Fibroblast of skin of right quadriceps (primary cell): Measurements from ENCODE around the gene GALNTL6.

Source experiments
- DNase-seq: peaks from one replicate; pipeline ENCODE4 v3.0.0-alpha.2; 2013

The GALNTL6 gene

GRCh38 chr4:171812665-171813525, at the start of gene GALNTL6:
Gene GALNTL6 (plus strand): TSS chr4:171813404.
- DNase-seq, result peak; percentile 56

DNA sequence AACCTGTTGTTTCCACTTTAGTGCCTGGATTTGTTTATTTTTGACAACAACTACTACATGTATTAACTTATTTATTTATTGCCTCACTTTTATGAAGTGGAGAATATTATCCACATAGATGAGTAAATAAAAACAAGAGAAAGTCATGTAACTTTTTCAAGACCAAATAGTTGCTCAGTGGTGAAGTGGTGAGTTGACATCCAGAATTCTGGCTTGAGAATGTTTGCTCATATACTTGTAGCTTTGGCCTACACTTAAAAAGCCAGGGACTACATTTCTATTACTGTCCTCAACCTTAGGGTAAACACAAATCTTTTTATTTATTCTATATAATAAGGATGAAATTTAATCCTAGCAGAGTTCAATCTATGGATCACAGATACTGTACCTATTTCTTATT, 47.7 kb upstream of the GALNTL6 start:
- no peak for DNase-seq

DNA sequence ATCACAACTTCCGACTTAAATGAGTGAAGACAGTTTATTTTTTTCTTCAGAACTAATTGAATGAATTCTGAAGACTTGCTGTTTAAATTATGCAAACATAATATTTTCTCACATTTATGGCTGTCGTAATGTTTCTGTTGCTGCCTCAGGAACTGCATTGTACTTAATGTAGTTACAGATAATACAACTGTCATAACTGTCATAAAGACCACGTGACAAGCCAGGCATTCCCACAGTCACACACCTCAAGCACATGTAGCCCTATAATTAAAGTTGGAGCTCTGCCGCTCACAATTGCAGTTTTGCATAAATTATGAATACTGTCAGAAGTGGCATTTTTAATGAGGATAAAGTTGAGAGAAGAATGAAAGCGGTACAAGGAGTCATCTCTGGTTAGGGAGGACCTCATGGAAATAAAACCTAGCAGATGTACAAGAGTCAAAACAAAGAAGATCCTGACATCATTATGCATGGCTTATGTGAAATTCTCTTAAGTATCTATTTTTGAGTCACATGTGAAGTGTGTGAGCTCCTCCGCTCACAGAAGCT, 38.5 kb upstream of the GALNTL6 start:
- no peak for DNase-seq

DNA sequence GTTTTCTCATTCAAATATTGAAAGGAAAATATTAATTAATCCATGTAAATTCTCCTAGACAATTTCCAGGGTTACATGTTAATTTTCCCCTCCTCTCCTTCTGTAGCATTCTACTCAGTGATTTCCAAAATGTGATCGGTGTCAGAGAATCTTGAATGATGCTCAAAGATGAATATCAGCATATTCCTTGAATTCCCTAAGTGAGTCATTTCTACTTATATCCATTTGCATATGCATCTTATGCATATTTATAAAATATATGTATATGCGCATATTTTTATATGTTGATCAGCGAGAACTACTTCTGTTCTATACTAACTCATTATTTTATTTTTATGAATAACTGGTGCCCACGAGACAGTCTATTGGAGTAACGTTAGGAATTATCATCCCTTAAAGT, 33.9 kb upstream of the GALNTL6 start:
- DNase-seq, result no peak

GRCh38 chr4:171785388-171785787, 27.8 kb upstream of the GALNTL6 start:
- peak; percentile 3 for DNase-seq

DNA sequence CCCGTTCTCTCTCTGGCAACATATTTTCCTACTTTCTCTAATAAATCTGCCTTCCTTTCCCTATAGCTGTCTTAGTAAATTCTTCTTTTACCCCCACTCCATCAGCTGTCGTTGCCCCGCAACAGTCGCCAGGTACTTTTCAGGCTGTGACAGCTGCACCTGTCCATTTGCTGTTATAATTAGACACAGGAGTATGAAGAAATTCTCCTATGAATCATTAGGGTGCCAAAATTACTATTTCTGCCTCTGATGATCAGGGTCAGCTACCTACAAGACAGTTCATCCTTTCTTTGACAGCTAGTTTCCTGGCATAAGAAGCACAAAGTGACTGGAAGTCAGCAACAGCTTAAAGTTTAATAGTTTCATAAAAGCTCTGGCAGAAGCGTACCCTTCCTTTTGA, 19.5 kb upstream of the GALNTL6 start:
- DNase-seq, result no peak

DNA sequence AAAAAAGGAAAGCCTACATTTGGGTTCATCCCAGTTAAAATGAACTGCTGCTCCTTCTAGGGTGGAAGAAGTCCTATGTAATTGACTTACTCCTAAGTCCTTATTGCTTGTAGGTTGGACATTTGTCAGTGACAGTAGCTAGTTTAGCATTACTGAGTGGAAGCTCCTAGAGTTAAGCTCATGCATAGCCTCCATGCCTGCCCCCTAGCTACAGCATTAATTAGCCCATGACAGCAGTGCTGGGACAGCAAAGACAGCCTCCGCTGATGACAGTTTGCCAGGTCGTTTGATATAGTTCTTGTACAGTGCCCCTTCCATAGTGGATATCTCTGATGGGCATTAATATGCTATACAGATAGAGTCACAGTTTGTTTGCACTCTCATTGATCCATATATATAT, 18.7 kb upstream of the GALNTL6 start:
- no peak for DNase-seq

DNA sequence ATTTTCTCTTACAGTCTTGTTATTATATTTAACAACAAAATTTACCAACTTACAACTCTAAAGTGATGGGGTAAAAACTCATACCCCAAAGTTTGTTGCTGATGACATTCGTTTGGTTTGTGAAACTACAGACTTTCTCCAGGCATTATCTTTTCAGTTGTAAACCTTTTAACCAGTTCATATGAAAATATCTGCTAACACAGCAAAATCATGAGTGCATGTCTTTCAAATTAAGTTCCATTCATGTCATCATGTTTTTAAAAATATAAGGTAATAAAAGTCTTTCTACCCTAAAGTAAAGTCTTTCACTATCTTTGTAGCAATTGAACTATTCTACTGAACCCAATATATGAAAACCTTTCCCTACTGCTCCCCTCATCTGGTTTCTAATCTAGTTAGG, 3.4 kb upstream of the GALNTL6 start:
- no peak for DNase-seq

DNA sequence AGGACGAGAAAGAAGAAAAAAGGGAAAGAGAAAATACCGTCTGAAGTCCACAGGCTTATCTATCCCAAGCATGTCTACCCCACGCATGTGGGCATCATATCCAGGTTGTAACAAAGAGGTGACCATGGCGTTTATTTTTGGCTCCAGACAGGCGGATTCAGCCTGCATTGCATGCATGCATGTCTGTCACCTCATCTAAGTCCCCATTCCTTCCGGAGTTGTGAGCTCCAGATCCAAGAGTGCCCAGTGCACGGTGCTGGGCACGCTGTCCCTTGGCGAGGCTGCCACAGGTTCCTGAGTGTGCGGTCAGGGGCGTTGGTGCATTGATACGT, 905 bp upstream of the GALNTL6 start:
- DNase-seq, result no peak

DNA sequence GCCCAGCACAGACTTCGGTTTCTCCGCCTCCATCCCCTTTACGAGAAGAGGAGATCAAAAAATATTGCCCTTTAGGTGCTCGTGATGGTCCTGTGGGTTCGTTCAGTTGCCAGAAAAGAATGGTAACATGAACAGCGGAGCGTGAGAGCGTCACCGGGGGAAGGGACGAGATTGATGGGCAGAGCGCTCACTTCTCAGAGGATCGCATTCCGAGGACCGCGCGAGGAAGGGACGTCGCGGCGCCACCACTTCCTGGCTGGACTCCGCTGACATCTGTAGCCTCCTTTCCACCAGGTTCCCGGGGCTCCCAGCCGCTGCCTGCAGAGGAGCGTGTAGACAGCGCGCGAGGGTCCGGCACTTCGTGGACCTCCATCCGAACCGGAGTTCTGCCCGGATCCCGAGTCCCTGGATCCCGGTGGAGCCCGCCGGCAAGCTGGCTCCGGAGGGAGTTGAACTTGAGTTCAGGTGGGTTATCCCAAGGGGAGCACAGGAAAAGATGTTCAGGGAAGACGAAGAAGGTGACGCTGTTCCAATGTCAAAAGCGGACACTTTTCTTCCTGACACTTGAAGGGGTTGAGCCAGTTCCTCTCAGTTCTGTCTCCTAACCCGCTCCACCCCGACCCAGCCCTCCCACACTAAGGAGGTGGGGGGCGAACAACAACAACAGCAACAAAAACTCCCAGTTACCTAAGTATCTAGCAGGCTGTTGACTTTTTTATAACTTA, 484 bp downstream of the GALNTL6 start:
- DNase-seq, result peak; percentile 41

DNA sequence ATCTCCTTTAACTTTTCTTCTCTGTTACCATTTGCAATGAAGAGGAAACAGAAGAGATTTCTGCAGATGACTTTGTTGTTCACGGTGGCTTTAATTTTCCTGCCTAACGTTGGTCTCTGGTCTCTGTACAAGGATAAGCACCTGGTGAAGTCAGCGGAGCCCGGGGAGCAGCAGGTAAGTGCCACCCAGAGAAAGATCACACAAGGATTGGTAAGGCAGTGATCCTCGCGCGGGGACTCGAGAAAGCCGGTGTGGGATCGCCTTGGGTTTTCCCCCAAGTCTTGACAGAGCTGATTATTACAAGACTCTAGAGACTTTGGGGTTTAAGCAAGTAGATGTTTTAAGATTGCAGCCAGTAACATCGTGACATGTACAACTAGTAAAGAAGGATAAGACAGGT, 1.3 kb downstream of the GALNTL6 start:
- no peak for DNase-seq

- no peak for DNase-seq
Observed at GRCh38 chr4:171817026-171817425, 3.8 kb downstream of the GALNTL6 start.

GRCh38 chr4:171834640-171835039, 21.4 kb downstream of the GALNTL6 start:
- no peak for DNase-seq

- no peak for DNase-seq
Observed at GRCh38 chr4:171843456-171843855, 30.3 kb downstream of the GALNTL6 start.

DNA sequence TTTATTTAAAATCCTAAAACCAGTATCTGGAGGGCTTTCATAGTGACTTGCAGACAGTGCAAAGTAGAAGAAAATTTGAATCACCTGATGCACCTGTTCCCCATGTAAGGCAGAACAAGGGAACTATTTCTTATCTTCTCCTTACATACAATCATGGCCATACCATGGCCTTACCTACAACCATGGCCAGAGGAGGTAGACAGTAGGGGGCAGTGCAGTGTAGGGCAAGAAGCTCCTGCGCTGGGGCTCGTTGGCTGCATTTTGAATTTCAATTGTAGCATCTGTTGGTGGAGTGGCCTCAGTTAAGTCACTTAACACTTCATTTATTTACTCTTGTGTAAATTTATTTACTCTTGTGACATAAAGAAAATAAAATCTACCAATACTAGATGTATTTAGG, 33.0 kb downstream of the GALNTL6 start:
- peak; percentile 55 for DNase-seq

- DNase-seq, result no peak
Observed at GRCh38 chr4:171846893-171847292, 33.7 kb downstream of the GALNTL6 start.

DNA sequence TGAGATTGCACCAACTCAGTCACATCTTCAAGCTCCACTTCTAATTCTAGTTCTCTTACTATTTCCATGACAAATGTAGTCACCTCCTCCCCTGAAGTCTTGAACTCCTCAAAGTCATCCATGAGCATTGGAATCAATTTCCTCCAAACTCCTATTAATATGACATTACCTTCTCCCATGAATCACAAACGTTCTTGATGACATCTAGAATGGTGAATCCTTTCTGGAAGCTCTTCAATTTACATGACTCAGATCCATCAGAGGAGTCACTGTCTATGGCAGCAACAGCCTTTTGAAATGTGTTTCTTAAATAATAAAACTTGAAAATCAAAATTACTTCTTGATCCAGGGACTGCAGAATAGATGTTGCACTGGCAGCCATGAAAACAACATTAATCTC, 34.5 kb downstream of the GALNTL6 start:
- peak; percentile 47 for DNase-seq

GRCh38 chr4:171849686-171850222, 36.5 kb downstream of the GALNTL6 start:
- DNase-seq, result no peak

DNA sequence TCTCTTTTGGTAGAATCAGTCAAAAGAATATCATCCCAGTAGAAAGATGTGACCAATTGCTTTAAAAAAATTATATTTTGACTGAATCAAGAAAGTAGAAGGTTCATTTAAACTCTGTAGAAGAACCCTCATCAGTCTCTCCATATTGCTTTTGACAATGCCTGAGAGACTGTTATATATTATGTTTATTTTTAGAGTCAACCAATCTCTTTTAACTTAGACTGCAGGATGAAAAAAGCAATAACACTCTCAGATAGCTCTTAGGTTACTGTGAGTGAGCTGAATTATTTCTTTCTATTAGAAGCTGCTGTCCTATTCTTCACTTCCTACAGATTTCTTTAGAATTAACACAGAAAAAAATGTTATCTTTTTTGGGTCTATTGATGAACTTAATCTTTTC, 38.1 kb downstream of the GALNTL6 start:
- DNase-seq, result no peak

GRCh38 chr4:171857302-171858012, 44.3 kb downstream of the GALNTL6 start:
- DNase-seq, result peak; percentile 69

DNA sequence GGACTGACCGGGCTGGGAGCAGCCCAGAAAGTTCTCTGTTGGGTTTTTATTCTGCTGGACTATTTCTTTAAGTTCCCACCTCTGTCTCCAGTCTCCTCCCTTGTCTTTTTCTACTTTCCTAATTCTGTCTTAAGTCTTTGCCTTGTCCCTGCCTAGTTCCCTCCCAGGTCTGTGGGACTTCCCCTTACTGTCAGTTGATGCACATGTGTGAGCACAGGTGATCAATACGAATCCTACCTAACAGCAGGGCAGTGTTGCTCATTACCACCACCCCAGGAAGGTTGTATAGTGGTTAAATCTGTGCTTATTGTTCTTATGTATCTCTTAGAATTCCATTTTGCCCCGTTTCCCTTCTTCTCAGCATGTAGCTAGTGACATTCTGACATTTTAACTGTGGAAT, 62.1 kb downstream of the GALNTL6 start:
- no peak for DNase-seq

GRCh38 chr4:171876636-171877035, 63.4 kb downstream of the GALNTL6 start:
- peak; percentile 30 for DNase-seq

- DNase-seq, result peak; percentile 93
Observed at GRCh38 chr4:171880136-171880535, 66.9 kb downstream of the GALNTL6 start.
